Stomach smooth muscle (tissue), 2 donors: ENCODE data around the gene HMGXB4.
A peak's percentile ranks its signal among the peaks of the same experiment; 100 is the strongest.

Experiments
- H3K27ac ChIP-seq: one replicate; pipeline ENCODE4 v1.7.0; 2013; ENCODE audit warnings: mild to moderate bottlenecking, low read length, inconsistent platforms
- H3K27me3 ChIP-seq, 2 donors: one replicate each; pipeline ENCODE4 v1.7.0; 2013; ENCODE audit warnings: low read length in 2 of 2; ENCODE audit not compliant: insufficient read depth in 2 of 2, control insufficient read depth in 1 of 2
- H3K36me3 ChIP-seq, 2 donors: one replicate each; pipeline ENCODE4 v1.7.0; 2013; ENCODE audit warnings: low read length in 2 of 2; ENCODE audit not compliant: control insufficient read depth in 2 of 2, insufficient read depth in 2 of 2
- H3K4me1 ChIP-seq: one replicate; pipeline ENCODE4 v1.7.0; 2013; ENCODE audit warnings: low read length; ENCODE audit not compliant: control insufficient read depth, insufficient read depth
- H3K4me3 ChIP-seq, 2 donors: one replicate each; pipeline ENCODE4 v1.7.0; 2013; ENCODE audit warnings: low read length in 2 of 2
- H3K9ac ChIP-seq, 2 donors: one replicate each; pipeline ENCODE4 v1.7.0; 2013; ENCODE audit warnings: low read length in 2 of 2, mild to moderate bottlenecking in 1 of 2
- H3K9me3 ChIP-seq, 2 donors: one replicate each; pipeline ENCODE4 v1.7.0; 2013; ENCODE audit warnings: low read length in 2 of 2; ENCODE audit not compliant: control insufficient read depth in 2 of 2
- donor health status: healthy.
- donor health status: Pancreatic carcinoma.

HMGXB4 gene, protein sequence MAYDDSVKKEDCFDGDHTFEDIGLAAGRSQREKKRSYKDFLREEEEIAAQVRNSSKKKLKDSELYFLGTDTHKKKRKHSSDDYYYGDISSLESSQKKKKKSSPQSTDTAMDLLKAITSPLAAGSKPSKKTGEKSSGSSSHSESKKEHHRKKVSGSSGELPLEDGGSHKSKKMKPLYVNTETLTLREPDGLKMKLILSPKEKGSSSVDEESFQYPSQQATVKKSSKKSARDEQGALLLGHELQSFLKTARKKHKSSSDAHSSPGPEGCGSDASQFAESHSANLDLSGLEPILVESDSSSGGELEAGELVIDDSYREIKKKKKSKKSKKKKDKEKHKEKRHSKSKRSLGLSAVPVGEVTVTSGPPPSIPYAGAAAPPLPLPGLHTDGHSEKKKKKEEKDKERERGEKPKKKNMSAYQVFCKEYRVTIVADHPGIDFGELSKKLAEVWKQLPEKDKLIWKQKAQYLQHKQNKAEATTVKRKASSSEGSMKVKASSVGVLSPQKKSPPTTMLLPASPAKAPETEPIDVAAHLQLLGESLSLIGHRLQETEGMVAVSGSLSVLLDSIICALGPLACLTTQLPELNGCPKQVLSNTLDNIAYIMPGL

DNA sequence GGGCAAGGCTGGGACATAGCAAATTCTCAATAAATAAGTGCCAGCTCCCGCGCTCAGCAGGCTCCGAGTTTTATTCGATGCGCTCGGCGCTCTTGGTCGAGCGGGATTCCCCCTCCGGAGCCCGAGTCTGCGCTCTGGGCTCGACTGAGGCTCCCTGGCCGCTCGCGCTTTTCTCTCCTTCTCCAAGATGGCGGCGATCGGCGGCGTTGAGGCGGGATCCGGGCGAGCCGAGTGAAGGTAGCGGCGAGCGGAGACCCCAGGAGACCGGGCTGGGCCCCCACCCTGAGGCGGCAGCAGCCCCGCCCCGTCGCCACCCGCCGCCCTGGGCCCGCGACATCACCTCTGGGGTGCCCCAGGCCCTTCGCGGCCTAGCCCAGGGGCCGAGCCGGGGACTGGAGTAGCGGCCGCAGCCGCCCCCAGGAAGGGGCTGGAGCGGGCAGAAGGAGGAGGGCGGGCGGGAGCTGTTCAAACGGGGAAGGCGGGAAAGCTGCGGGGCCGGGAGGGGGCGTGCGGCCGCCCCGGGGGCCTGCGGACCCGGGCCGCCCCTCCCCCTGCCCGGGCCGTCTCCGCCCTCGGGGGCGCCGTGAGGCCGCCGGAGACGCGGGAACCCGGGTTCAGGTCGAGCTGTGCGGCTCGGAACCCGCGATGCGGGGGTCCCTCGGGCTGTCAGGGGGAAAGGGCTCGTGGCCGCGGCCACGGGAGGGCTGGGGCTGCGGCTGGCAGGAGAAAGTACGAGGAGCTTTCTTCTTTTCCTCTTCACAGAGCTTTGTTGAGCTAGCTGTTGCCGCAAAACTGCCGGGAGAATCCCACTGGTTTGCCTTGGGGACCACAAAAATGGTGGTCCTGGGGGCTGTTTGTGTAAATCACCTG is at the start of gene HMGXB4:
HMGXB4 (plus strand) TSS at position 173 of the 870 bp plus-strand sequence. CDS start 4,898 bp downstream, outside the sequence.
- Histone ChIP-seq H3K27ac (peak within 1 kb of the TSS; percentile 85), H3K9me3 (no peaks in the 10 kb centered on the region), H3K27me3 (no peaks in the 10 kb centered on the region), H3K9ac (peak within 1 kb of the TSS; percentile 79 to 87), H3K36me3 (peaks cover 3 to 4% of the 10 kb centered on the region in 2 donors), H3K4me3 (peak within 1 kb of the TSS; percentile 78 to 84), H3K4me1 (peaks cover 14% of the 10 kb centered on the region)

DNA sequence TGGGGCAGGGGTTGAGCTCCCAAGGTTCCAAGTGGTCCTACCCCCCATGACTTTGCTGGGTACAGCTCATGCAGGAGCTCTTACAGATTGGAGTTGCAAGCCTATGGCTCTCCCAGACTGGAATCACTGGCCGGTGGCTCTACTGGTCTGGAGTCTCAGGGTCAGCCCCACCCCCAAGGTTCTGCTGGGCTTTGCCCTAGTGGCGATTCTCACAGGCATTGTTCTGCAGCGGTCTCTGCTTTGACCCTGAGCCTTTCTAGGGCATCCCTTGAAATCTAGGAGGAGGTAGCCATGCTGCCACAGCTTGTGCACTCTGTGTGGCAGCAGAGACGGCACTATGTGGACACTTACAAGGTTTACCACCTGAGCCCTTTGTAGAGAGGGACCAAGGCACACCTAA is 49.3 kb upstream of the HMGXB4 start:
- no peaks in the 10 kb centered on the region for H3K36me3 ChIP-seq
- peaks cover 0 to 4% of the 10 kb centered on the region in 2 donors for H3K27me3 ChIP-seq
- no peak overlapping the region for H3K9ac ChIP-seq
- H3K4me1 ChIP-seq: no peaks in the 10 kb centered on the region
- H3K27ac ChIP-seq: no peak overlapping the region
- H3K9me3 ChIP-seq: no peaks in the 10 kb centered on the region
- no peak overlapping the region for H3K4me3 ChIP-seq

DNA sequence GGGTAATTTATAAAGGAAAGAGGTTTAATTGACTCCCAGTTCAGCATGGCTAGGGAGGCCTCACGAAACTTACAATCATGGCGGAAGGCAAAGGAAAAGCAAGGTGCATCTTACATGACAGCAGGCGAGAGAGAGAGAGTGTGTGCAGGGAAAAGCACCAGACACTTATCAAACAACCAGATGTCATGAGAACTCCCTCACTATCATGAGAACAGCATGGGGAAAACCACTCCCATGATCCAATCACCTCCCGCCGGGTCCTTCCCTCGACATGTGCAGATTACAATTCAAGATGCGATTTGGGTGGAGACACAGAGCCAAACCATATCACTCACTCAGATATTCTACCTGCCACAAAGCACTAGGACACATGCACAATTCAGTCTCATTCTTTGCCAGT is 48.1 kb upstream of the HMGXB4 start:
- H3K9ac ChIP-seq: no peak overlapping the region
- no peaks in the 10 kb centered on the region for H3K36me3 ChIP-seq
- no peak overlapping the region for H3K4me3 ChIP-seq
- no peaks in the 10 kb centered on the region for H3K4me1 ChIP-seq
- H3K27ac ChIP-seq: no peak overlapping the region
- H3K27me3 ChIP-seq: peaks cover 0 to 4% of the 10 kb centered on the region in 2 donors
- peaks cover 0 to 2% of the 10 kb centered on the region in 2 donors for H3K9me3 ChIP-seq

DNA sequence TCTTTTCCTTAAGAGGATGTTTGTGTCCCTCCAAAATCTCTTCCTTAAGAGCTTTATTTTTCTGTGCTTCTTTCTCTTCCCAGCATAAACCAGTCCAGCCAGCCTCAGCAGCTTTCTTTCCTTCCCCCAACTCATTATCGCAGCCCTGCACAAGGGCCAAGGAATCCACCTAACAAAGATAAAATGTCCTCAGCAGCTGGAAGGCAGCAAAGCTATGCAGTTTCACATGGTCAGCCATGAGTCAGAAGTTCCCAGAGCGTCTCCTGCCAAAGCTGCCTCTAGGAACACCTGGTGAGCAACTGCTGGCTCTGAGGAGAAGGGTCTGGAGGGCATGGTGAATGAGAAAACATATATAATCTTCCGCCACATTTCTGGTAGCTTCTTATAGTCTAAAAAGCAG is 45.3 kb upstream of the HMGXB4 start:
- Histone ChIP-seq H3K4me1 (no peaks in the 10 kb centered on the region), H3K27me3 (peaks cover 0 to 4% of the 10 kb centered on the region in 2 donors), H3K36me3 (no peaks in the 10 kb centered on the region), H3K4me3 (no peak overlapping the region), H3K9ac (no peak overlapping the region), H3K27ac (no peak overlapping the region), H3K9me3 (peaks cover 0 to 2% of the 10 kb centered on the region in 2 donors)

DNA sequence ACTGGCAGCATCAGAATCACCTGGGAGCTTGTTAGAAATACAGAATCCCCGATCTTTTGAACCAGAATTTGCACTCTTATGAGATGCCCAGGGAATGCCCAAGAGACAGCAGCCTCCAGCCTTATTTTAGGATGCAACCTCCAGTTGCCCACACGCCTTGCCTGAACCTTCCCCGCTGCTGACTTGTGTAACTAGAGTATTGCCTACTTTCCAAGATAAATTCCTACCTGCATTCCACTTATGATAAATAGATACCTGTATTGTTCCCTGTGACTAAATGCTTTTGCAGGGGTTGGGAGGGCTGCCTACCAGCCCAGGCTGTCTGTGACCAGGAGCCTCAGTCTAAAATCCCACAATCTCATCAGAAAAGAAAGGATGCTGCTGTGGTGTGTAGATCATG is 44.3 kb upstream of the HMGXB4 start:
- Histone ChIP-seq H3K4me1 (no peaks in the 10 kb centered on the region), H3K36me3 (no peaks in the 10 kb centered on the region), H3K9me3 (peaks cover 2 to 5% of the 10 kb centered on the region in 2 donors), H3K27ac (no peak overlapping the region), H3K4me3 (no peak overlapping the region), H3K9ac (no peak overlapping the region), H3K27me3 (peaks cover 0 to 4% of the 10 kb centered on the region in 2 donors)

DNA sequence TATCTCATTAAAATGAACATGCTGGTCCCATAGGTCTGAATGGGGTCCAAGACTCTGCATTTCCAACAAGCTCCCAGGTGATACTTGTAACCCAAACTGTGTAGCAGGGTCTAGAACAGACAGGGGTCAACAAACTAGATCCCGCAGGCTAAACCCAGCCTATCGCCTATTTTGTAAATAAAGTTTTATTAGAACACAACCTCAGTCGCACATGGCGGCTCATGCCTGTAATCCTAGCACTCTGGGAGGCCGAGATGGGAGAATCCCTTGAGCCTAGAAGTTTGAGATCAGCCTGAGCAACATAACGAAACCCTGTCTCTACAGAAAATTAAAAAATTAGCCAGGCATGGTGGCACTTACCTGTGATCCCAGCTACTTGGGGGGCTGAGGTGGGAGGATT is 42.3 kb upstream of the HMGXB4 start:
- Histone ChIP-seq H3K4me3 (no peak overlapping the region), H3K9me3 (peaks cover 5% of the 10 kb centered on the region in 2 donors), H3K36me3 (no peaks in the 10 kb centered on the region), H3K27ac (no peak overlapping the region), H3K27me3 (peaks cover 0 to 4% of the 10 kb centered on the region in 2 donors), H3K9ac (no peak overlapping the region), H3K4me1 (no peaks in the 10 kb centered on the region)

DNA sequence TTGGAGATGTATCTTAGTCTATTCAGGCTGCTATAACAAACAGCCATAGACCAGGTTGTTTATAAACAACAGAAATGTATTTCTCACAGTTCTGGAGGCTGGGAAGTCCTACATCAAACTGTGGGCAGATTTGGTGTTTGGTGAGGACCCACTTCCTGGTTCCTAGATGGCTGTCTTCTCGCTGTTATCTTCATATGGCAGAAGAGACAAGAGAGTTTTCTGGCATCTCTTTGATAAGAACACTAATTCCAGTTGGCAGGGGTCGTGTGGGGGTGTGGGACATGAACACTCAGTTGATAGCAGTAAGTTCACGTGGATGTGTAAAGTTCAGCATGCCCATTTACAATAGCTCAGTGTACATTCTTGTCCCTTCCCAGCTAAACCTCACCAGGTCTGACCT is 41.3 kb upstream of the HMGXB4 start:
- Histone ChIP-seq H3K27me3 (peaks cover 0 to 7% of the 10 kb centered on the region in 2 donors), H3K9me3 (peaks cover 5% of the 10 kb centered on the region in 2 donors), H3K4me1 (no peaks in the 10 kb centered on the region), H3K9ac (no peak overlapping the region), H3K27ac (no peak overlapping the region), H3K36me3 (no peaks in the 10 kb centered on the region), H3K4me3 (no peak overlapping the region)

DNA sequence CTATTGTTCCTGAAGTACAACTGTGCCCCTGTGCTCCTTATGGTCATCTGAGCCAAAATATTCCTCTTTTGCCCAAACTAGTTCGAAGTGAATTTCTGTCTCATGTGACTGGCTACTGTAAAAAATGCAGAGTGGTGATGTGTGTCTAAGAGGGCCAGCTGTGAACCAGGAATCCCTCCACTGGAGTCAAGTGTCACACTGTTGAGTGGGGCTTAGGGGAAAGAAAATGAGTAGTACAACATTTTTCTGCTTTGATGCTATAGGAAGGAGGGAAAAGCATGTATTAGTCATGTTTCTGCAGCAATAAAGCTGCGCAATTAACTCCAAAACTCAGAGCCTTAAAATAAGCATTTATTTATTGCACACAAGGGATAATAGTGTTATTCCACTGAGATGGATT is 39.8 kb upstream of the HMGXB4 start:
- Histone ChIP-seq H3K4me3 (no peak overlapping the region), H3K4me1 (no peaks in the 10 kb centered on the region), H3K9ac (no peak overlapping the region), H3K27me3 (peaks cover 0 to 9% of the 10 kb centered on the region in 2 donors), H3K9me3 (peaks cover 5% of the 10 kb centered on the region in 2 donors), H3K36me3 (no peaks in the 10 kb centered on the region), H3K27ac (no peak overlapping the region)

DNA sequence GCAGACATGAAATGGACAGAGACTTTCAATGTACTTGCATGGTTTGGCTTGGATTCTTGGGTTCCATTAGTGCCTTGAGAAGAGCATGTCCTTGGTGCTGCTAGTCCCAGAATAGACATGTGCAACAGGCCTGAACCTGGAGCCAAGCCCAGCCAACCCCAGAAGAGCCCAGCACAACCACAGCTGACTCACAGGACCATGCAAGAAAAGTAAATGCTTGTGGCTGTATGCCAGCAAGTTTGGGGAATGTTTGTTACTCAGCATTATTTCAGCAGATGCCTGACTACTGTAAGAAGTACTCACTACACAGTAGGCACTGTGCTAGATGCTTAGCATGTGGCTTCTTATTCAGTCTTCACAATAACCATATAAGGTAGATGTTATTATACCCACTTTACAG is 39.2 kb upstream of the HMGXB4 start:
- no peak overlapping the region for H3K4me3 ChIP-seq
- no peaks in the 10 kb centered on the region for H3K36me3 ChIP-seq
- no peaks in the 10 kb centered on the region for H3K4me1 ChIP-seq
- no peak overlapping the region for H3K27ac ChIP-seq
- H3K27me3 ChIP-seq: peaks cover 0 to 7% of the 10 kb centered on the region in 2 donors
- no peak overlapping the region for H3K9ac ChIP-seq
- H3K9me3 ChIP-seq: peaks cover 5% of the 10 kb centered on the region in 2 donors

DNA sequence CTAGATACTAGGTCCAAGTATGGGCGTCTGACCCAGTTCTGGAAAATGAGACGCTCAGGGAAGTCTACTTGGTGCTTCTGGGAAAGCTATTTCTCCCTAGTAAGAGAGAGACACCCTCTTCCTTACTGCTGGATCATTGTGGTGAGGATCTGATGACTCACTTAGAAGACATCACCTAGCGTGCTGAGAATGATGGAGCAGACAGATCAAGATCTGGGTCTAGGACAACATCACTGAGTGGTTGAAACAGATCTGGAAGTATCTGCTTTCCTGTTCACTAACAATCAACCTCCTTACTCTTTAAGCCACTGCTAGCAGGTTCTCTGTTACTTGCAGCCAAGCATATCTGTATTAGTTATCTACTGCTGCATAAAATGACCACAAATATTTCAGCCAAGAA is 38.3 kb upstream of the HMGXB4 start:
- Histone ChIP-seq H3K27me3 (peaks cover 0 to 8% of the 10 kb centered on the region in 2 donors), H3K27ac (no peak overlapping the region), H3K9me3 (peaks cover 4 to 5% of the 10 kb centered on the region in 2 donors)

More for the DNA sequence above, 38.3 kb upstream of the HMGXB4 start:
- Histone ChIP-seq H3K4me3 (no peak overlapping the region), H3K9ac (no peak overlapping the region), H3K36me3 (no peaks in the 10 kb centered on the region), H3K4me1 (no peaks in the 10 kb centered on the region)
